Gastrocnemius medialis (tissue), 4 donors: Measurements from ENCODE around the gene AKNA. TPM values are rescaled to one million over a fixed set of nuclear protein-coding genes. Genes with fewer than 3 reads are reported as not detected.

Experiments
- ATAC-seq, 2 donors: fragments of 150-250 bp; one replicate each; pipeline ENCODE4 v1.9.1; 2016
- DNase-seq, 2 donors: peaks; one replicate each; pipeline ENCODE4 v3.0.0-alpha.2; 2019
- H3K27ac ChIP-seq, 4 donors: fragments of 200-600 bp; sonication (generic); 1 replicate in 1 of 4; 2 replicates in 3 of 4; pipeline ENCODE4 v1.5.1; 2016 to 2018; ENCODE audit warnings: mild to moderate bottlenecking in 2 of 4, moderate library complexity in 1 of 4
- H3K27me3 ChIP-seq, 3 donors: fragments of 200-600 bp; sonication (generic) in 2 of 3; 1 replicate in 1 of 3; 2 replicates in 2 of 3; pipeline versions ENCODE4 v1.5.1 to v1.6.0; 2016 to 2019; ENCODE audit warnings: mild to moderate bottlenecking in 1 of 3, moderate library complexity in 1 of 3
- H3K36me3 ChIP-seq, 2 donors: fragments of 200-600 bp; sonication (generic) in 1 of 2; one replicate each; pipeline ENCODE4 v1.5.1; 2017 to 2018
- H3K4me1 ChIP-seq, 2 donors: fragments of 200-600 bp; sonication (generic) in 1 of 2; one replicate each; pipeline ENCODE4 v1.5.1; 2016 to 2017; ENCODE audit warnings: mild to moderate bottlenecking in 2 of 2
- H3K4me3 ChIP-seq, 4 donors: fragments of 200-600 bp; sonication (generic) in 3 of 4; 1 replicate in 1 of 4; 2 replicates in 3 of 4; pipeline ENCODE4 v1.5.1; 2016 to 2019; ENCODE audit warnings: mild to moderate bottlenecking in 2 of 4
- H3K9me3 ChIP-seq, 3 donors: fragments of 200-600 bp; sonication (generic) in 2 of 3; 1 replicate in 1 of 3; 2 replicates in 2 of 3; pipeline ENCODE4 v1.5.1; 2016 to 2019
- CTCF ChIP-seq, 5 experiments: fragments of 450-650 bp in 3 of 5; fragments of 200-600 bp in 2 of 5; sonication (generic) in 2 of 5; IDR thresholded peaks in 4 of 5; conservative IDR thresholded peaks in 1 of 5; 1 replicate in 4 of 5; 2 replicates in 1 of 5; pipeline ENCODE4 v1.5.1; 2016 to 2019; ENCODE audit warnings: antibody characterized with exemption in 5 of 5, mild to moderate bottlenecking in 3 of 5, moderate library complexity in 3 of 5
- POLR2A ChIP-seq, 2 donors: fragments of 450-650 bp; IDR thresholded peaks; one replicate each; pipeline ENCODE4 v1.6.1; 2017; ENCODE audit warnings: antibody characterized with exemption in 2 of 2, mild to moderate bottlenecking in 2 of 2, moderate library complexity in 2 of 2
- in situ Hi-C, 4 donors: fragments of 200-750 bp; cut with MboI; loops; one replicate each; pipeline versions ENCODE4 v1.15.0 to v1.8.0; 2017; ENCODE audit warnings: low sequenced_read_pairs in 4 of 4
- intact Hi-C: fragments of 100-400 bp; cut with DNase I; formaldehyde crosslinking; loops from one replicate; pipeline ENCODE4 v1.15.1; 2023; ENCODE audit warnings: low total_unique reads
- total RNA-seq, 4 donors: library from RNA; depleted of rRNA; stranded (reverse); fragments of >200 nt; gene quantifications; one replicate each; pipeline versions ENCODE4 v1.1.0 to v1.2.3, GENCODE V29; 2016

AKNA gene
- total RNA-seq, 4 donors from 2014 or later = 2.8 to 5.7 (median 3.8) TPM

GRCh38 chr9:114366334-114367128, 21.3 kb downstream of the AKNA start:
- Histone ChIP-seq H3K27ac (peak overlapping the region in 2 of 4 donors; percentile 13 to 25), H3K4me3 (no peak overlapping the region), H3K36me3 (no peaks in the 10 kb centered on the region), H3K27me3 (no peaks in the 10 kb centered on the region), H3K9me3 (no peaks in the 10 kb centered on the region), H3K4me1 (no peaks in the 10 kb centered on the region)
- TF ChIP-seq CTCF (IDR thresholded peaks at IDR 0.05 in 4 of 5, conservative IDR thresholded peaks at IDR 0.05 in 1 of 5) = no peak
- ATAC-seq (no peak), DNase-seq (no peak)
- in situ Hi-C loops (no loop called here), intact Hi-C loops (no loop called here)

GRCh38 chr9:114365194-114365593, 22.6 kb downstream of the AKNA start:
- no peak for ATAC-seq
- in situ Hi-C loops = no loop called here
- H3K36me3 ChIP-seq = no peaks in the 10 kb centered on the region
- no peaks in the 10 kb centered on the region for H3K9me3 ChIP-seq
- DNase-seq = no peak
- H3K4me1 ChIP-seq = no peaks in the 10 kb centered on the region
- no peak for TF ChIP-seq CTCF (IDR thresholded peaks at IDR 0.05 in 4 of 5, conservative IDR thresholded peaks at IDR 0.05 in 1 of 5)
- H3K4me3 ChIP-seq = no peak overlapping the region
- intact Hi-C loops = no loop called here
- no peak overlapping the region for H3K27ac ChIP-seq
- no peaks in the 10 kb centered on the region for H3K27me3 ChIP-seq

GRCh38 chr9:114364134-114365041, 23.4 kb downstream of the AKNA start:
- H3K9me3 ChIP-seq = no peaks in the 10 kb centered on the region
- intact Hi-C loops = no loop called here
- TF ChIP-seq CTCF (IDR thresholded peaks at IDR 0.05 in 4 of 5, conservative IDR thresholded peaks at IDR 0.05 in 1 of 5) (no peak), POLR2A (IDR thresholded peaks at IDR 0.05) (no peak)
- no peaks in the 10 kb centered on the region for H3K4me1 ChIP-seq
- H3K4me3 ChIP-seq = no peak overlapping the region
- DNase-seq = no peak
- H3K36me3 ChIP-seq = no peaks in the 10 kb centered on the region
- in situ Hi-C loops = no loop called here
- ATAC-seq = peak; percentile 66 to 73
- no peaks in the 10 kb centered on the region for H3K27me3 ChIP-seq
- H3K27ac ChIP-seq = peak overlapping the region in 3 of 4 donors; percentile 21 to 36 (median 21)

- H3K4me1 ChIP-seq = no peaks in the 10 kb centered on the region
- DNase-seq = no peak
- H3K36me3 ChIP-seq = no peaks in the 10 kb centered on the region
- intact Hi-C loops (no loop called here), in situ Hi-C loops (no loop called here)
- no peaks in the 10 kb centered on the region for H3K9me3 ChIP-seq
- H3K4me3 ChIP-seq = no peak overlapping the region
- no peak for ATAC-seq
- H3K27me3 ChIP-seq = no peaks in the 10 kb centered on the region
- TF ChIP-seq CTCF (IDR thresholded peaks at IDR 0.05 in 4 of 5, conservative IDR thresholded peaks at IDR 0.05 in 1 of 5) (no peak), POLR2A (IDR thresholded peaks at IDR 0.05) (no peak)
- H3K27ac ChIP-seq = peak overlapping the region in 1 of 4 donors; percentile 36
Measured at GRCh38 chr9:114363424-114363823, 24.4 kb downstream of the AKNA start.
